GM12878 (cell line): ENCODE results near the gene RER1.

Source experiments
- PAX8 ChIP-seq: fragments of 450-650 bp; IDR thresholded peaks from 2 replicates; pipeline ENCODE4 v1.6.1; 2017; ENCODE audit warnings: mild to moderate bottlenecking, moderate library complexity
- ZNF274 ChIP-seq: IDR thresholded peaks from one replicate; pipeline ENCODE4 v1.8.0; 2011; ENCODE audit not compliant: insufficient read length, insufficient read depth
- TF ChIP-seq, protein P1 (sequence below), 3 experiments: IDR thresholded peaks in 2 of 3; conservative IDR thresholded peaks in 1 of 3; 2 replicates each; pipeline ENCODE4 v1.5.1; 2011; ENCODE audit warnings: low read depth in 3 of 3, low read length in 3 of 3, mild to moderate bottlenecking in 3 of 3, control low read depth in 2 of 3, moderate library complexity in 2 of 3, inconsistent platforms in 1 of 3, mixed read lengths in 1 of 3; ENCODE audit not compliant: control insufficient read depth in 2 of 3, insufficient read depth in 1 of 3; ENCODE audit errors: extremely low read depth in 1 of 3

DNA sequence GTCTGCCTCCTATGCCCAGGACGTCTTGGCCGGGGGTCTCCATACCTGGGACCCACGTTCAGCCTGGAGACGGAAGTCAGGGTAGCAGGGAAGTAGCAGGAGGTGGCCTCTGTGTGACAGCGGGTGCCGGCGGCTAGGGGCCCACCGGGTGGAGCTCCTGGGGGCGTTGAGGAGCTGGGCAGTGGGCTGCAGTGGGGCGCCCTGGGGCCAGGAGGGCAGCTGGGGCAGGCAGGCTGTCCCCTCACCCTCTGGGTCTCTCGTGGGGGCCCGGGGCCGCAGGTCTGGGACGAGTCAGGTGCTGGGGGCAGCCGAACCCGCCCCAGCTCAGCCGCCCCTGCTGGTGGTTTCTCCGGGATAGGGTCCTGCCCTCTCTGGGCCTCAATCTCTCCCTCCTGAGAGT, 35.4 kb downstream of the RER1 start:
- TF ChIP-seq ZNF274 (no peak), PAX8 (no peak)
- TF ChIP-seq, protein P1, sequence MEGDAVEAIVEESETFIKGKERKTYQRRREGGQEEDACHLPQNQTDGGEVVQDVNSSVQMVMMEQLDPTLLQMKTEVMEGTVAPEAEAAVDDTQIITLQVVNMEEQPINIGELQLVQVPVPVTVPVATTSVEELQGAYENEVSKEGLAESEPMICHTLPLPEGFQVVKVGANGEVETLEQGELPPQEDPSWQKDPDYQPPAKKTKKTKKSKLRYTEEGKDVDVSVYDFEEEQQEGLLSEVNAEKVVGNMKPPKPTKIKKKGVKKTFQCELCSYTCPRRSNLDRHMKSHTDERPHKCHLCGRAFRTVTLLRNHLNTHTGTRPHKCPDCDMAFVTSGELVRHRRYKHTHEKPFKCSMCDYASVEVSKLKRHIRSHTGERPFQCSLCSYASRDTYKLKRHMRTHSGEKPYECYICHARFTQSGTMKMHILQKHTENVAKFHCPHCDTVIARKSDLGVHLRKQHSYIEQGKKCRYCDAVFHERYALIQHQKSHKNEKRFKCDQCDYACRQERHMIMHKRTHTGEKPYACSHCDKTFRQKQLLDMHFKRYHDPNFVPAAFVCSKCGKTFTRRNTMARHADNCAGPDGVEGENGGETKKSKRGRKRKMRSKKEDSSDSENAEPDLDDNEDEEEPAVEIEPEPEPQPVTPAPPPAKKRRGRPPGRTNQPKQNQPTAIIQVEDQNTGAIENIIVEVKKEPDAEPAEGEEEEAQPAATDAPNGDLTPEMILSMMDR (IDR thresholded peaks at IDR 0.05 in 2 of 3, conservative IDR thresholded peaks at IDR 0.05 in 1 of 3; ENCODE audit: control insufficient read depth in 2 of 3, extremely low read depth in 1 of 3, insufficient read depth in 1 of 3, low read depth in 3 of 3, low read length in 3 of 3): no peak
